Measurements from ENCODE around the gene CD300LB.

Gene CD300LB

GRCh38 chr17:74547736-74548135, 16.5 kb upstream of the CD300LB start:
- no peak for DNase-seq

DNA sequence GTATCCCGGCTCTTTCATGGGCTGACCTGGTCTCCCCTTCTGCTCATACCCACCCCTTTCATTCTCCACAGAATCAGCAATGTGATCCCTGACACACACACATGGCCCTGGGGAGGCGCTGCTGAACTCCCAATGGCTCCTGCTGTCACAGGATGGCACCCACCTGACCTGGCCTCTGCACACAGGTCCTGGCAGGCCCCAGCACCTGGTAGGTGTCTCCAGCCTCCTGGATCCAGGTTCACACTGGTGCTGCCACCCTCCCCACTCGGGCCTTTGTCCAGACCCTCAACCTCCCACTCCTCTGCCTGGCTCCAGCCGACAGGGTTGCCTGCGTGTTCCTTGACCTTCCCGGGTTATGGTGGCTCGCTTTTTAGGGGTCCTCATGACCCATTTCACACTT, 16.0 kb upstream of the CD300LB start:
- DNase-seq = no peak

DNA sequence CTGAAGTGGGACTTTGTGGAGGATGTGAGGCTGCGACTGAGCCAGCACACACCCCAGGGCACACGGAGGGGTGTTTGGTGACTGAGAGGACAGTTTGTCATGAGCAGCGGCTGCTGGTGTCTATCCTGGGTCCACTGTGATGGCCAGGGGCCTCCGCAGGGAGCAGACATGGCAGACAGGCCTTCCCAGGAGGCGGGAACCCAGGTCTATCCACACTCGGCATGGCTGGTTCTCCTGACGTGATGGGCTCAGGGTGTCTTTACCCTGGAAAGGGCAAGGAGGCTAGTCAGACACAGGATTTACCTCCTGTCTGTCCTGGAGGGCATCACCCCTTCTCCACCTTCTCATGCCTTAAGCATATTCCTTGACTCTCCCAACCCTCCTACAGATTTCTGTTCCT, 15.3 kb upstream of the CD300LB start:
- DNase-seq = no peak

DNA sequence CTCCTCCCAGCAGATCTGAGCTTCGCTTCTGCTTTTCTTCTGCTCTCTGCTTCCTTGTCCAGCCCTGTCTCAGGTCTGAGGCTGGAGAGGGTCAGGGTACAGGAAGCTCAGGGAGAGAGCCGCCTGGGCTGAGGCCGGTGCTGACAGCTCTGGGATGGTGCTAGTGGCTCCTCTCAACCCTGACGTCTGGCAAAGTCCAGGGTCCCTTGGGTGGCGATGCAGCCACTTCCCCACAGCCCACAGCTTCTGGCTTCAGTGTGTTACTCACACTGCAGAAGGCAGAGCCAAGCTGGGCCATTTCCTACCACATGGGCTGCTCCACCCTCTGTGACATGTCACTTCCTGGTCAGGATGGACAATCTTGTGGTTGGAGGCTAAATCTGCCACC, 14.6 kb upstream of the CD300LB start, which contains the start of gene CD300C:
TSS of gene CD300C (minus strand) at position 273 of the 388 bp plus-strand sequence. CDS start 333 bp downstream, outside the sequence.
- DNase-seq = no peak

DNA sequence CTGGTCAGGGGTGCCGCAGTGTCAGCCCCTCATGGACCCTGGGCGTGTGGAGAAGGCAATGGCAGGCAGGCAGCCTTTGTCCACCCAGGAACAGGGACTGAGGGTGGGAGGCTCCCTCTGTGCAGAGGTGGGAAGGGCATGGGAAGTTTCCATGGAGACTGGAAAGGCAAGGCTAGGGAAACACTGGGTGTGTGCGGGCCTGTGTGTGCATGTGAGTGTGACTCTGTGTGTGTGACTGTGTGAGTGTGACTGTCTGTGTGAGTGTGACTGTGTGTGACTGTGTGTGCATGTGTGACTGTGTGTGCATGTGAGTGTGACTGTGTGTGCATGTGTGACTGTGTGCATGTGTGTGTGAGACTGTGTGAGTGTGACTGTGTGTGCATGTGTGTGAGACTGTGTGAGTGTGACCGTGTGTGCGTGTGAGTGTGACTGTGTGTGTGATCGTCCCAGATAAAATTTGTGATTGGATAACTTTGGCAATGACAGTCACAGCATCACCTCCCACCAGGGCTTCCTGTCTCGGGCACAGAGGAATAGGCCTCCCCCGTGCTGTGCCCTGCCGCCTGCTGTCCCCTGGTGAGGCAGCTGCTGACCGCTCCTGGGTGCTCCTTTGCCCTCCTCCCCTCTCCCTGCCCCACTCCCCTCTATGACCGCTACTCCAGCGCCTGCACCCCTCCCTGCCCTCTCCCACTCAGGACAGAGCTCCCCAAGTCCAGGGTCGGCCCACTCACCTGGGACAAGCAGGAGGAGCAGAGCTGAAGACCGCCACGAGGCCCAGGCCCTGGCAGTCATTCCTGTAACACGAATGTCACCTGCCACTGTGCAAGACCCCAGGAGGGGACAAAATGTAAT, 13.9 kb upstream of the CD300LB start:
- no peak for DNase-seq

DNA sequence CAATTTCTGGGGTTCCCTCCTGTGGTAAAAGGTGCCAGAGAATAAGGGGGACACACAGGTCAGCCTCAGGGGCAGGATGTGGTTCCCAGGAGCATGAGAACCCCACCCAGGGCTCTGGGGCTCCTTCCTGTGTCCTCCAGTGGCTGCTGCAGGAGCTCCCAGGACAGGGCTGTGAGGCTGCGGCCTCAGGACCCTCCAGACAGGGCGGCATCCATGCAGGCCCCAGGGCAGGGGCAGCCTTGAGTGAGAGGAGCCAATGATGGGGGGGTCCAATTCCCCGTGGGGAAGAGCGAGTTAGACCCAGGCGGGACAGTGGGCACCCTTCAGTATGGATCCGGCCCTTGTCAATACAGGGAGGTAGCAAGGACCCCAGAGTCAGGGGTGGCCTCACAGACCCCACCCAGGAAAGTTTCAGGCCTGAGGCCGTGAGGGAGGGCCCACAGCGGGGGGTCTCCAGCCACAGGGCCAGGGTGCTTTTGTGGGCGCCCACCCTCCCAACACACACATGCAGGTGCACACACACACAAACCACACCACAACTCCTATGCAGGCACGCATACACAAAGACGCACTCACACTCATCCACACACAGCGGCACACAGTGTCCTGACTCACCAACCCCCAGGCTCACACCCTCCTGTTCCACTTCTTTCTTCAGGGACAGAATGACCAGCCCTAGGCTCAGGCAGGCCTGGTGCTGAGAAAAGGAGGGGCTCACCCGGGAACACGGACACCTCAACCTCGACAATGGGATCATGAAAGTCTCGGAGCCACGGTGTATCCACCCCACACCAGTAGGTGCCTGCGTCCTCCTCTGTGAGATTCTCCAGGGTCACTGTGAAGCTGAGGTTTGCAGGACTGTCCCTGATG, 12.9 kb upstream of the CD300LB start:
- no peak for DNase-seq

- DNase-seq = no peak
Observed at GRCh38 chr17:74543406-74543805, 12.1 kb upstream of the CD300LB start.

- DNase-seq = no peak
Observed at GRCh38 chr17:74542727-74543383, 11.6 kb upstream of the CD300LB start.

GRCh38 chr17:74542166-74542565, 10.9 kb upstream of the CD300LB start:
- no peak for DNase-seq

- DNase-seq = no peak
Observed at GRCh38 chr17:74541176-74542111, 10.2 kb upstream of the CD300LB start.

DNA sequence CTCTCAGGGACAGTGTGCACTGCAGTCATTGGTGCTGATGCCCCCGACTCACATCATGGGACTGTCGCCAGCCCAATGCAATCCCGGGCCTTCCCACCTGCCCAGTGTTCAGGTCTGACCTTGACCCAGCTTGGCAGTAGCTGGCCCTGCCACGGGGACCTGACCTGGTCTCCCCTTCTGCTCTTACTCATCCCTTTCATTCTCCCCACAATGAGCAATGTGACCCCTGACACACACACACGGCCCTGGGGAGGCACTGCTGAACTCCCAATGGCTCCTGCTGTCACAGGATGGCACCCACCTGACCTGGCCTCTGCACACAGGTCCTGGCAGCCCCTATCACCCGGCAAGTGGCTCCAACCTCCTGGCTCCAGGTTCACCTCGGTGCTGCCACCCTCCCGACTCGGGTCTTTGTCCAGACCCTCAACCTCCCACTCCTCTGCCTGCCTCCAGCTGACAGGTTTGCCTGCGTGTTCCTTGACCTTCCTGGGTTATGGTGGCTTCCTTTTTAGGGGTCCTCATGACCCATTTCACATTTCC, 8.1 kb upstream of the CD300LB start:
- no peak for DNase-seq

DNA sequence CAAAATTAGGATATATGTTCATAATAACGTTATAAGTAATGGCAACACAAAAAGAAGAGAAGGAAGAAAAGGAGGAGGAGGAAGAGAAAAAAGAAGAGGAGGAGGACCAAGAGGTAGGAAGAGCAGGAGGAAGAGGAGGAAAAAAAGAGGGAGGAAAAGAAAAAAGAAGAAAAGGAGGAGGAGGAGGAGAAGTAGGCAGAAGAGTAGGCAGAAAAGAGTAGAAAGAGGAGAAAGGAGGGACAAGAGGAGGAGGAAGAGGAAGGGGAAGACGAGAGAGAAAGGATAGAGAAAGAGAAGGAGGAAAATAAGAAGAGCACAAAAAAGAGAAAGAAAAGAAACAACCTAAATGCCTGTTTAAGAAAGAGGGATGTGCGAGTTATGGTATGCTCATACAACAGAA, 5.6 kb upstream of the CD300LB start:
- DNase-seq = no peak

DNA sequence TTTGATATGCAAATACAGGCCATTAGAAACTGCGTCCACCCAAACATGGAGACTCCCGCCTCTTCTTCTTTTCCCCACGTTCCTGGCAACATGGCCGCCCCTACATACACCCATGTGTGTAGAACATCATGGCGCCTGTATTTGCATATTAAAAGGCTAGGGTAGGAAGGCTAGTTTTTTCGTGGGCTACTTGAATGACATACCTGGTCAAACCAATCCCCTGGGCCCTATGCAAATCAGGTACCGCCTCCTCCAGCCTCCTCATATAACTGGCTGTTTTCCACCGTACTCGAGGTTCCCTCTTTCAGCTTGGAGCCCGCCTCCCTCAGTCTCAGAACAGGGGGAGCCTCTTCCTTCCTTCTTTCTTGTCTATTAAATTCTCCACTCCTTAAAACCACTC, 840 bp upstream of the CD300LB start:
- no peak for DNase-seq

DNA sequence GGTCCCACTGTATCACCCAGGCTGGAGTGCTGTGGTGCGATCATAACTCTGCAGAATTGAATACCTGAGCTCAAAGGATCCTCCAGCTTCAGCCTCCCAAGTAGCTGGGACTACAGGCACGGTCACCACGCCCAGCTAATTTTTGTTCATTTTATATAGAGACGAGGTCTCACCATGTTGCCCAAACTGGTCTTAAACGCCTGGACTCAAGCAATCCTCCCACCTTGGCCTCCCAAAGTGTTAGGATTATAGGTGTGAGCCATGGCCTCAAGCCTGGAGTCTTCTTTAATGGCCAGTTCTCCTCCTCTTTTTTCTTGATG, 484 bp downstream of the CD300LB start:
- no peak for DNase-seq

DNA sequence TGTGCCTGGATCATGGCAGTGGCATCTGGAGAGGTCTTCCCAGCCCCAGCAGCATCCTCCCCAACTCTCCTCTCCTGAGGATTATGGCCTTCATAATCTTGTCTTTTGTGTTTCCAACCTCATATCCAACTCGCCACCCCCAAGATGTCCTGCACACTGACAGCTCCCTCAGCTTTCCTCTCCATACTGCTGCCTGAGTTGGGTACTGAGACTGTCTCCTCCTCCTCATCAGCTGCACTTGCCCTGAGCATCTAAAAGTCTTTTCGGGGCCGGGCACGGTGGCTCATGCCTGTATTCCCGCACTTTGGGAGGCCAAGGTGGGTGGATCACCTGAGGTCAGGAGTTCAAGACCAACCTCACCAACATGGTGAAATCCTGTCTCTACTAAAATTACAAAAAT, 2.0 kb downstream of the CD300LB start:
- no peak for DNase-seq

- DNase-seq = no peak
Observed at GRCh38 chr17:74528491-74529199, 2.6 kb downstream of the CD300LB start.

DNA sequence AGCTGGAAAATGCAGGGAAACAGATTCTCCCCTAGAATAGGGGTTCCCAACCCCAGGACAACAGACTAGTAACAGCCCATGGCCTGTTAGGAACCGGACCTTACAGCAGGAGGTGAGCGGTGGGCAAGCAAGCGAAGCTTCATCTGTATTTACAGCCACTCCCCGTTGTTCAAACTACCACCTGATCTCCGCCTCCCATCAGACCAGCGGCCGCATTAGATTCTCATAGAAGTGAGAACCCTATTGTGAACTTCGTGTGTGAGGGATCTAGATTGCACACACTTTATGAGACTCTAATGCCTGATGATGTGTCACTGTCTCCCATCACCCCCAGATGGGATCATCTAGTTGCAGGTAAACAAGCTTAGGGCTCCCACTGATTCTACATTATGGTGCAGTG, 3.5 kb downstream of the CD300LB start:
- no peak for DNase-seq

DNA sequence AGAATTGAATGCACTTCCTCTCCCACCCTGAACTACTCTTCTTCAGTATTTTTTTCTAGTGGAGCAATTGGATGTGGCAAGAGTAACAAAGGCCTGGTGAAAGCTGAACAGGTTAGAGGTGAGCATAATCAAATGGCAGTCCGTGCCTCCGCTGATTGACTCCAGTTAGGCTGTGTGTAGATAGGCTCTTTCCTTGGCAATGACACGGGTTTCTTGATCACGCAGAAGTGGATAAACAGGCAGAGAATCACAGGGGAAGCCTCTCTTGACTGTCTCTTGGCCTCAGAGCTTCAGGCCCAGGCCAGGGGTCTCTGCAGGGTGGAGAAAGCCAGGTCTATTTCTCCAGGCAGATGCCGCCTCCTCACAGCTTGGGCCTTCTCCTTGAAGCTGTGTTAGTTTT, 4.2 kb downstream of the CD300LB start:
- DNase-seq = no peak

- no peak for DNase-seq
Observed at GRCh38 chr17:74526681-74527080, 4.6 kb downstream of the CD300LB start.

- no peak for DNase-seq
Observed at GRCh38 chr17:74525781-74526288, 5.4 kb downstream of the CD300LB start.

GRCh38 chr17:74525465-74525725, 5.9 kb downstream of the CD300LB start:
- DNase-seq = no peak

All from T-helper 9 cell (primary cell).